ENCODE measurements around the gene MNT.

DNA sequence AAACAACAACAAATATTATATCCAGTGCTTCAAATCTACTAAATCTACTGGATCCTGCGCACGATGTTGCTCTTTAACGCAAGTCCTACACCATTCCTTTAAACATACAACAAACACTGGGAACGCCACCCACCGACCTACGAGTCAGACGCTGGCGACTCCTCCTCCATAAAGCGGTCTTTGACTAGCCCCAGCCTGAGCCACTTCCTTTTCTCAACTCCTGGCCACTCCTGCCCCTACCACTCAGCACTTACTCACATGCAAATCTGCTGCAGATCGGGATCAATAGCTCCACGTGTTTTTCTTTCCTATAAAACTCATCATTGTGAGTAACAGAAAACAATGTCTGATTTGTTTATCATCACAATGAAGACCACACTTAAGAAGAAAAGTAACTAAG is 32.8 kb upstream of the MNT start:
- TF ChIP-seq GATA2 (IDR thresholded peaks at IDR 0.05; ENCODE audit: low read depth, low read length) (no peak), GATA3 (IDR thresholded peaks at IDR 0.05; ENCODE audit: low read depth, low read length) (no peak)

Data from SH-SY5Y (cell line).